Astrocyte (in vitro differentiated cells and primary cell): ENCODE results near the gene NR6A1. TPM values are rescaled to one million over a fixed set of nuclear protein-coding genes. Genes with fewer than 3 reads are reported as not detected.

Experiments
- DNase-seq: peaks from one replicate; pipeline ENCODE4 v3.0.0-alpha.2; 2010; ENCODE audit warnings: low read depth
- FAIRE-seq: peaks from 2 replicates; lab custom pipeline; 2011; peaks lifted over from hg19 to GRCh38; lab: Jason Lieb, UNC
- H2AFZ ChIP-seq: 2 replicates; pipeline ENCODE4 v1.6.0; 2012; ENCODE audit warnings: low read depth, low read length, inconsistent platforms
- H3K27ac ChIP-seq: 2 replicates; pipeline ENCODE4 v1.5.1; 2011; ENCODE audit warnings: low read depth, low read length, inconsistent platforms
- H3K27me3 ChIP-seq: 2 replicates; pipeline ENCODE4 v1.6.0; 2011; ENCODE audit warnings: low read length, inconsistent platforms; ENCODE audit not compliant: insufficient read depth
- H3K36me3 ChIP-seq: 2 replicates; pipeline ENCODE4 v1.5.1; 2011; ENCODE audit warnings: low read length, inconsistent platforms; ENCODE audit not compliant: insufficient read depth
- H3K4me1 ChIP-seq: 2 replicates; pipeline ENCODE4 v1.5.1; 2011; ENCODE audit warnings: low read length, inconsistent platforms; ENCODE audit not compliant: insufficient read depth
- H3K4me2 ChIP-seq: 2 replicates; pipeline ENCODE4 v1.6.0; 2012; ENCODE audit warnings: low read length, inconsistent platforms
- H3K4me3 ChIP-seq: 2 replicates; pipeline ENCODE4 v1.5.1; 2011; ENCODE audit warnings: low read depth, mild to moderate bottlenecking, low read length, inconsistent platforms; ENCODE audit not compliant: insufficient read depth
- H3K79me2 ChIP-seq: 2 replicates; pipeline ENCODE4 v1.6.0; 2012; ENCODE audit warnings: mild to moderate bottlenecking, low read length, inconsistent platforms; ENCODE audit not compliant: insufficient read depth
- H3K9ac ChIP-seq: 2 replicates; pipeline ENCODE4 v1.6.0; 2012; ENCODE audit warnings: mild to moderate bottlenecking, low read length, inconsistent platforms
- H3K9me3 ChIP-seq: 2 replicates; pipeline ENCODE4 v1.5.1; 2012; ENCODE audit warnings: low read depth, mild to moderate bottlenecking, low read length, inconsistent platforms; ENCODE audit not compliant: insufficient read depth
- H4K20me1 ChIP-seq: 2 replicates; pipeline ENCODE4 v1.6.0; 2012; ENCODE audit warnings: low read length, inconsistent platforms; ENCODE audit not compliant: insufficient read depth
- H3K27ac Mint-ChIP-seq: one replicate; pipeline ENCODE4 v1.8.0; 2021; ENCODE audit warnings: mild to moderate bottlenecking, mixed read lengths; ENCODE audit not compliant: unreplicated experiment
- H3K27me3 Mint-ChIP-seq: one replicate; pipeline ENCODE4 v1.8.0; 2021; ENCODE audit warnings: low read depth, mixed read lengths; ENCODE audit not compliant: unreplicated experiment
- H3K36me3 Mint-ChIP-seq: one replicate; pipeline ENCODE4 v1.8.0; 2021; ENCODE audit warnings: low read depth, mixed read lengths; ENCODE audit not compliant: unreplicated experiment
- H3K4me1 Mint-ChIP-seq: one replicate; pipeline ENCODE4 v1.8.0; 2021; ENCODE audit warnings: low read depth, mixed read lengths; ENCODE audit not compliant: unreplicated experiment
- H3K4me3 Mint-ChIP-seq: one replicate; pipeline ENCODE4 v1.8.0; 2021; ENCODE audit warnings: mild to moderate bottlenecking, moderate library complexity, mixed read lengths; ENCODE audit not compliant: unreplicated experiment
- H3K9me3 Mint-ChIP-seq: one replicate; pipeline ENCODE4 v1.8.0; 2021; ENCODE audit warnings: mild to moderate bottlenecking, mixed read lengths; ENCODE audit not compliant: unreplicated experiment
- EZH2 ChIP-seq: IDR thresholded peaks from 2 replicates; pipeline ENCODE4 v1.6.1; 2012; ENCODE audit warnings: mild to moderate bottlenecking, low read length, inconsistent platforms; ENCODE audit not compliant: insufficient read depth
- total RNA-seq: library from RNA; stranded (reverse); gene quantifications from 2 replicates; pipeline ENCODE4 v1.2.1, GENCODE V29; 2021
- TF ChIP-seq, protein P1 (sequence below): IDR thresholded peaks from 2 replicates; pipeline ENCODE4 v1.5.1; 2011; ENCODE audit warnings: low read depth, mild to moderate bottlenecking, inconsistent platforms, low read length, moderate library complexity; ENCODE audit not compliant: insufficient read depth

Gene NR6A1
- total RNA-seq, 1 donor from 2014 or later, result 20.8 TPM

GRCh38 chr9:124506931-124507879, 263.9 kb downstream of the NR6A1 start, which contains the start of gene NR5A1:
Gene NR5A1 (minus strand): TSS chr9:124507399. CDS start chr9:124503395, 4,004 bp downstream.
- TF ChIP-seq, protein P1, sequence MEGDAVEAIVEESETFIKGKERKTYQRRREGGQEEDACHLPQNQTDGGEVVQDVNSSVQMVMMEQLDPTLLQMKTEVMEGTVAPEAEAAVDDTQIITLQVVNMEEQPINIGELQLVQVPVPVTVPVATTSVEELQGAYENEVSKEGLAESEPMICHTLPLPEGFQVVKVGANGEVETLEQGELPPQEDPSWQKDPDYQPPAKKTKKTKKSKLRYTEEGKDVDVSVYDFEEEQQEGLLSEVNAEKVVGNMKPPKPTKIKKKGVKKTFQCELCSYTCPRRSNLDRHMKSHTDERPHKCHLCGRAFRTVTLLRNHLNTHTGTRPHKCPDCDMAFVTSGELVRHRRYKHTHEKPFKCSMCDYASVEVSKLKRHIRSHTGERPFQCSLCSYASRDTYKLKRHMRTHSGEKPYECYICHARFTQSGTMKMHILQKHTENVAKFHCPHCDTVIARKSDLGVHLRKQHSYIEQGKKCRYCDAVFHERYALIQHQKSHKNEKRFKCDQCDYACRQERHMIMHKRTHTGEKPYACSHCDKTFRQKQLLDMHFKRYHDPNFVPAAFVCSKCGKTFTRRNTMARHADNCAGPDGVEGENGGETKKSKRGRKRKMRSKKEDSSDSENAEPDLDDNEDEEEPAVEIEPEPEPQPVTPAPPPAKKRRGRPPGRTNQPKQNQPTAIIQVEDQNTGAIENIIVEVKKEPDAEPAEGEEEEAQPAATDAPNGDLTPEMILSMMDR, result no peak
- no peak for TF ChIP-seq EZH2
- Histone ChIP-seq H3K27ac (no peak within 1 kb of the TSS), H3K79me2 (no peaks in the 10 kb centered on the region), H2AFZ (no peak within 1 kb of the TSS), H3K27me3 (peaks cover 33% of the 10 kb centered on the region), H4K20me1 (no peaks in the 10 kb centered on the region), H3K9ac (no peak within 1 kb of the TSS), H3K4me2 (no peak within 1 kb of the TSS), H3K36me3 (no peaks in the 10 kb centered on the region), H3K4me1 (no peaks in the 10 kb centered on the region), H3K4me3 (no peak within 1 kb of the TSS), H3K9me3 (no peaks in the 10 kb centered on the region)
- H3K27ac Mint-ChIP-seq, result peak within 1 kb of the TSS; percentile 7
- no peak within 1 kb of the TSS for H3K4me3 Mint-ChIP-seq
- no peak for DNase-seq
- no peak for FAIRE-seq
- H3K9me3 Mint-ChIP-seq, result peaks cover 3% of the 10 kb centered on the region
- H3K4me1 Mint-ChIP-seq, result peaks cover 3% of the 10 kb centered on the region
- no peaks in the 10 kb centered on the region for H3K36me3 Mint-ChIP-seq
- H3K27me3 Mint-ChIP-seq, result peaks cover 27% of the 10 kb centered on the region

DNA sequence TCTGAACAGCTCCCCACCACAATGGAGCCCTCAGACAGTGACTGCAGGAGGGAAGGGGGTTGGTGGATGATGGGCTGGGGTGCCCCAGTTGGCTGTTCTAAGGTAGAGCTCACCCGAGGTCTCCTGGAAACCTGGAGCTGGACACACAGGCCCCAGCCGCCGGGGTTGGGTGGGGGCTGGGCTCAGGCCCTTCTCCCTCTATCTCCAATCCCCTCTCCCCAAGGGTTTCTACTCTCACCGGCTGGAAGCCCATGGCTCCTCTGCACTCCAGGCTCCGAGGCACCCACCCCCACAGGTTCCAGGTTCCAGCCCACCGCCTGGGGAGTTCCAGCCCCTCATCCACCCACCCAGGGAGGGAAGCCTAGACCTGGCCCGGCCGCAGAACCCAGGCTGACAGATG, 264.7 kb downstream of the NR6A1 start:
- Histone ChIP-seq H2AFZ (no peak overlapping the region), H3K36me3 (no peaks in the 10 kb centered on the region), H3K27me3 (peaks cover 41% of the 10 kb centered on the region), H3K4me1 (no peaks in the 10 kb centered on the region), H3K9ac (no peak overlapping the region), H3K4me2 (no peak overlapping the region), H3K9me3 (no peaks in the 10 kb centered on the region), H4K20me1 (no peaks in the 10 kb centered on the region), H3K4me3 (no peak overlapping the region), H3K79me2 (no peaks in the 10 kb centered on the region), H3K27ac (no peak overlapping the region)
- no peaks in the 10 kb centered on the region for H3K36me3 Mint-ChIP-seq
- DNase-seq (no peak), FAIRE-seq (no peak)
- TF ChIP-seq EZH2, result no peak
- TF ChIP-seq, protein P1, result no peak
- H3K27ac Mint-ChIP-seq, result peak overlapping the region; percentile 7
- H3K27me3 Mint-ChIP-seq, result peaks cover 35% of the 10 kb centered on the region
- no peak overlapping the region for H3K4me3 Mint-ChIP-seq
- H3K9me3 Mint-ChIP-seq, result peaks cover 3% of the 10 kb centered on the region
- peaks cover 3% of the 10 kb centered on the region for H3K4me1 Mint-ChIP-seq

DNA sequence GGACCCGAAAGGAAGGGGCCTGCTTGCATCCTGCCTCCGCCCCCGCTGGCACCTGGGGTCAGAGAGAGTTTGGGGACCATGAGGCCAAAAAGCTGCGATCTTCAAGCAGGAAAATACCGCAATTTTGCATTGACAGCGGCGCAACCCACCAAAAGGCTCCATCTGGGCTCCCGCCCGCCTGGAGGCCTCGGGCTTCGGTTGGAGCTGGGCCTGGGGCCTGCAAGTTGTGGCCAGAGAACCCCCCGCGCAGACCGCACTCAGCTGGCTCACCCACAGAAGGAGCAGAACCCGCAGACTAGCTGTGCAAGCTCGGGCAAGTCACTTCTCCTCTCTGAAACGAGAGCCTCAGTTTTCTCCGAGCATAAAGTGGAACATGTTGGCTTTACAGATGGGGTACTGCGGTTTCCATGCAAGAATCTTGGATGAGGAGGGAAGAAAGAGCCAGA, 265.2 kb downstream of the NR6A1 start:
- DNase-seq (no peak), FAIRE-seq (no peak)
- H3K4me3 ChIP-seq, result no peak overlapping the region
- TF ChIP-seq, protein P1, result no peak
- H4K20me1 ChIP-seq, result no peaks in the 10 kb centered on the region
- no peaks in the 10 kb centered on the region for H3K79me2 ChIP-seq
- H2AFZ ChIP-seq, result no peak overlapping the region
- no peaks in the 10 kb centered on the region for H3K9me3 ChIP-seq
- peaks cover 2% of the 10 kb centered on the region for H3K36me3 Mint-ChIP-seq
- H3K9ac ChIP-seq, result no peak overlapping the region
- H3K27ac ChIP-seq, result no peak overlapping the region
- no peaks in the 10 kb centered on the region for H3K4me1 ChIP-seq
- peaks cover 46% of the 10 kb centered on the region for H3K27me3 ChIP-seq
- H3K27ac Mint-ChIP-seq, result no peak overlapping the region
- H3K4me1 Mint-ChIP-seq, result peaks cover 3% of the 10 kb centered on the region
- peaks cover 37% of the 10 kb centered on the region for H3K27me3 Mint-ChIP-seq
- H3K9me3 Mint-ChIP-seq, result peaks cover 3% of the 10 kb centered on the region
- no peak overlapping the region for H3K4me3 Mint-ChIP-seq
- no peak overlapping the region for H3K4me2 ChIP-seq
- H3K36me3 ChIP-seq, result no peaks in the 10 kb centered on the region
